ENCODE data around the gene SLC25A28.
"Not testable (repeated sequence)": the region's sequence is repeated elsewhere in the genome, so short reads cannot be mapped to it uniquely, and the experiment has no call there.

SLC25A28 gene

DNA sequence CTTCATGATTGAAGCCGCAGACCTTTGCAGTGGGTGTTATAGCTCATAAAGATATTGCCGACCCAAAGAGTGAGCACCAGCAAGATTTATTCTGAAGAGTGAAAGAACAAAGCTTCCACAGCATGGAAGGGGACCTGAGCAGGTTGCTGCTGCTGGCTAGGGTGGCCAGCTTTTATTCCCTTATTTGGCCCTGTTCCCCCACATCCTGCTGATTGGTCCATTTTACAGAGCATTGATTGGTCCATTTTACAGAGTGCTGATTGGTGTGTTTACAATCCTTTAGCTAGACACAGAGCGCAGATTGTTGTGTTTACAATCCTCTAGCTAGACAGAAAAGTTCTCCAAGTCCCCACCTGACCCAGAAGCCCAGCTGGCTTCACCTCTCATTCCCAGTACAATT lies 4.9 kb upstream of the SLC25A28 start:
- not testable (repeated sequence) for DNase-seq

DNA sequence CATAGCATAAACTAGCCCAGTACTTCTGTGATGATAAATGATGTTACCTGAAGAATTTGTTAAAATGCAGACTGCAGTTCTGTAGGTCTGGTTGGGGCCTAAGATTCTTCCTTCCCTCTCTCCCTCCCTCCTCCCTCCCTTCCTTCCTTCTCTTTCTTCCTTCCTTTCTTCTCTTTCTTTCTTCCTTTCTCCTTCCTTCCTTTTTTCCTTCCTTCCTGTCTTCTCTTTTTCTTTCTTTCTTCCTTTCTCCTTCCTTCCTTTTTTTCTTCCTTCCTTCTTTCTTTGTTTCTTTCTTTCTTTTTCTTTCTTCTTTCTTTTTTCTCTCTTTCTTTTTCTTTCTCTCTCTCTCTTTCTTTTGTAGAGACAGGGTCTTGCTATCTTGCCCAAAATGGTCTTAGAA lies 3.7 kb upstream of the SLC25A28 start:
- no peak for DNase-seq

DNA sequence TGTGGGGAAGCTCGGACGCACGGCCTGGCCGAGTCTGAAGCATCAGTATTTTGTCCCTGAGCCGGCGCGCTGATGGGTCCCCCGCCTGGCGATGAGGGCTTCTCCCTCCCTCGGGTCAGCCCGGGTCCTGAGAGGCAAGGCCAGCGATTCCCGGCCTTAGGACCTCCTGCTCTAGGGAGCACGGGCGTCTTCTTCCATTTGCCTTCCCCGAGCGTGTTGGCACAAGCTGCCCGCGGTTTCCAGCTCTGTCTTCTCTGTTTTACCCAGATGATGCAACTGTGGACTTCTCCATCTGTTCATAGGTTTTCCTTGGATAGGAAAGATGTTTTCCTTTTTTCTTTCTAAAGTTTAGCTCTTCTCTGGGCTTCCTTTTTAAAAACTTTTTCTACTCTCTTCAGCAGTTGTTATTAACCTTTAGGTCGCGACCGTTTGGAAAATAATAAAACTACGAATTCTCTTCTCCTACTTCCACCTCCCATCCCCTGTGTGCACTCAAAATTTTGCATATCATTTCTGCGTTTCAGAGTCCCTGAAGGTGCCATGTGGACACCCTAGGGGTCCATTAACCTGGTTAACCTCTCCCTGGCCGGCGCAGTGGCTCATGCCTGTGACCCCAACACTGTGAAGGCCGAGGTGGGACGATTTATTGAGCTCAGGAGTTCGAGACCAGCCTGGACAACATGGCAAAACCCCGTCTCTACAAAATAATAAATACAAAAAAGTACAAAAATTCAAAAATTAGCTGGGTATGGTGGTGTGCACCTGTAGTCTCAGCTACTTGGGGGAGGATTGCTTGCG lies 1.4 kb upstream of the SLC25A28 start:
- no peak for DNase-seq

DNA sequence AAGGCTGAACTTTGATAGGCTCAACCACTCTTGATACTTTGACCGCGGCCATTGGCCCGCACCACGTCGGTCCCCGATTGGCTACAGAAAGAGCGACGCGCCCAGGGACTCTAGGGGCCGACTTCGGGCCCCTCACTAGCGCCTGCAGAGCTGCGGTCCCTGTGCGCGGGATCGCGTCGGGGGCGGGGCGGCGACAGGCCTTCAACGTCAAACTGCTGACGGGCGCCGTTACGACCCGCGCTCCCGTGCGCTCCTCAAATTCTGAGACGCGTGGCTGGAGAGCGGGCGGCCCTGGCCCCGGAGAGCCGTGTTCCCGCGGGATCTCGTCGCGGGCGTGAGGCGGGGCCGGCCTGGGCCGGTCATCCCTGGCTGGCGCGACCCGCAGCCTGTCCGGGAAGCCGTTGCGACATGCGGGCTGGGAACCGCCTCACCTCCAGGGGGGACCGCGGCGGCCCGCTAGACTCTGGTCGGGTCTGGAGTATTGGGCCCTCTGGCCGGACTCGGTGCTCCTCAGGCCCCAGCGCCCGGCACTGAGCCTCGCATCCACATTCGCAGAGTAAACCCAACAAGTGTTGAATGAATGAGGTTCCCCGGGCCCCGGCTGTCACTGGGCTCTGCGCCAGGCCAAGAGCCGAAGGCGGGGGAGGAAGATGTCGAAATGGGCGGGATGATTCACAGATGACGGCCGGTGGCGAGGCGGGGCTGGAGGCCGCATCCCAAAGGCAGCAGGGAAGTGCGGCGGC lies 643 bp upstream of the SLC25A28 start:
- peak; percentile 90 for DNase-seq

DNA sequence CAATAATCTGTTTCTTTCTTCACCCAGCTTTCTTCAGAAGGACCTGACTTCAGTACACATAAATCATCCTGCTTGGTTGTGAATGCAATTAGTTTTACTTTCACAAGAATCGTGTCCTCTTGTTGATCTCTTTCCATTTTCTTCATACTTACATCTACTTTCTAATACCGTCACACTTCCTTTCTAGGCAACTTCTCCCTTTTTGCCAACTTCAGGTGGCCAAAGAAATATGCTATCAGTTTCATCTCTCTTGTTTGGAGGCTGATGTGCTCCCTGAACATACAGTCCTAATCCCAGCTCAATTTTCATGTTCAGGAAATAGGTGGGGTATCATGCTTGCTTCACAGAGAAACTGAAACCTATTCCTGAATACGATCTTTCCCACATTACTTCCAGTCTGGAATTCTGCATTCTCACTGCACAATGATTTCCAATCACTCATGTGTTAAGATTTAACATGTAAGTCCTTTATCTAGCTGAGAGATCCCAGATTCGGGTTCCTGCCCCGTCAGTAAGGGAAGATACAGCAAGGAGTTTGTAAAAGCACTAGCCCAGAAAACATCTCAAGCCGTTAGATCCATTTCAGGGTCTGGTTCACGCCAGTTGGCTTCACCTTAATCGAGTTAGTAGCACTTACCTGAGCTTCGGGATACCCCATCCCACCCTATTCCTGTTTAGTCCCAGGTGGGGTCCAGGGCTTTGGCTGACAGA lies 994 bp downstream of the SLC25A28 start:
- DNase-seq: no peak

DNA sequence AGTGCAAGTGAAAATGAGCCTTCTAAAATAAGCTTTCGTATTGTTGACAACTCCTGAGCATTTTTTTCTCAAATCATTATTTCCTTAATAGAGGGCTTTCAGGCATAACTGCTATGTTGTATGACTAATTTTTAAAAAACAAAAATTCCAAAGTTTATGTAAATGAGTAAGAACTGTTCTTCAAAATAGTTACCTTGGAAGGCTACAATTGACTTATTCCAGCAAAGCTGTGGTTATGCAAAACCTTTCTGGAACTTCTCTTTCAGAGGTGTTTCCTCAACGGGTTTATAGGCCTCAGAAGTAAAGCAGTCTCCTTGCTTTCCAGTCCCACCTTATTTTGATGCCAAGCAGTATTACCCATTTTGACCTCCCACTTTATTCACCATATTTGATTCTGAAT lies 2.5 kb downstream of the SLC25A28 start:
- DNase-seq: no peak

DNA sequence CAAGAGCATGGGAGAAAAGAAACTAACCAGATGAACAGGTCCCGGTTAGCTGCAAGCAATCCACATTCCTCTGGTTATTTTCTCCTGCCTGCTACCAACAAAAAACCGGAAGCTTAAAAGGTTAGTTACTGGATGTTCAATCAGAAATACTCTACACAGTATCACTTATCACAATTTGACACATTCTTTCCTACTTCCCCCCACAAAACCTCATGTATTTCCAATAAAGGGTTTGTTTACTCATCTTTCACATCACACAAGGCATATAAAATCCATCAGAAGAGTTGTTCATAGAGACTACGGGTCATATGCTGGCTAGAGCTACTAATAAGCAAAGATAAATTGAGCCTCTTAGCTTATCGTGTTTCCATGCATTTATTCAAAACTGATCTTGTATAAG lies 4.8 kb downstream of the SLC25A28 start:
- no peak for DNase-seq

DNA sequence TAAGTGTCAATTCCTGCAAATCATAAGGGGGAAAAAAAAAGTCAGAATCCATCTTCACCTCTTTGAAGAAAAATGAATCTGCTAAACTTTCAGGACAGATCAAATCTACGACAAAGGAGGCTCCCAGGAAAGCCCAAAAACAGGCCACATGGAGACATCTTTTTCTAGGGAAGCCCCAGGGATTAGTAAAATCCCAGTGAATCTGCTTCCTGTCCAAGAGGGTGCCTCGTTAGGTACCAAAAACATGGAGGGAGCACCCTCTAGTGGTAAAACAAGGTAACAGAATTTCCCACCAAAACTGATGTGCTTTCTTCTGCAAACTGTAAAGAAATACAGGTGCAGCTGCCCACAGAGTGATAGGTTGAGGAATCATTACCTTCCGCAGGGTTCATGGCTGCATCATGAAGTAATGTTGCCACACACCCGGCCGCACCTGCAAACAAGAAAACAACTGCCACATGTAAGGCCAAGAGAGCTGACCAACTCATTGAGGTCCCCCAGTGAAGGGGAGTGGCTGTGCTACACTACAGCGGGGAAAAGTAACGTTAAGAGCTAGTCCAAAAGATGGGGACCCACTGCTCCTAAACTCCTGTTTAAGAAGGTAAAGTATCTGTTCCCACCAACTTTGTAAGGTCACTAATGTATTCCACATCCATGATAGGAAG lies 7.9 kb downstream of the SLC25A28 start:
- no peak for DNase-seq

DNA sequence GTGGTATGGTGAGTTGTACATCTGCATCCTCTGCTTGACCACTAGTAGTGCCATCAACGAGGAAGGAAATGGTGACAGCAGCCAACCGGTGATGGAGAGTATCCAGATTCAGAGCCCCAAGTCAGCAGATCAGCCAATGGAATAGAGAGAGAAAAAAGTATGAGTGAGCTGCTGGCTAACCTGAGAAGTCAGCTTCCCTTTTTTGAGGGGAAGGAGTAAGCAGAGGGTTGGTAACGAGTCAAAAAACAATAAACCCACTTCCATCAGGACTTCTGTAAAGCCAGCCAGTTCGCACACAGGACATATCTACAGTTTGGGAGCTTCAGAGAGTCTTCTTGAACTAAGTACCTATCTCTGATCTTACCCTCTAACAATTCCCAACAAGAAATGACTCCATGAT lies 8.9 kb downstream of the SLC25A28 start:
- no peak for DNase-seq

DNA sequence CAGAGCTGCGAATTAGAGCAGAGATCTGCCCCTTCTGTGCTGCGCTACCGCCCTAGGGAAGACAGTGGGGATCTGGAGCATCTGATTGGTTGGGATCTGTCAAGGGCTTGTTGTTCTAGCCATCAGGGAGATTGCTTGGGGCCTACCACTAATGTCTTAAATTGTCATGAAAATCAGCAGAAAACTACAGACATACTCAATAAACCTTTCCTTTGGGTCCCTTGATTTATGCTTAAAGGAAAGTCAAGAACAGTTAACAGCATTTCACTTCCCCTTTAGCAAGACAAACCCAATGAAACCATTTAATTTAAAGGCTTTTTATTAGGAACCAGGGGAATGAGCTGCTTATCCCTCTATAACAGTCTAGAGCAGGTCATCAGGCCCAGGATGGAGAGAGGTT lies 10.0 kb downstream of the SLC25A28 start:
- no peak for DNase-seq

DNA sequence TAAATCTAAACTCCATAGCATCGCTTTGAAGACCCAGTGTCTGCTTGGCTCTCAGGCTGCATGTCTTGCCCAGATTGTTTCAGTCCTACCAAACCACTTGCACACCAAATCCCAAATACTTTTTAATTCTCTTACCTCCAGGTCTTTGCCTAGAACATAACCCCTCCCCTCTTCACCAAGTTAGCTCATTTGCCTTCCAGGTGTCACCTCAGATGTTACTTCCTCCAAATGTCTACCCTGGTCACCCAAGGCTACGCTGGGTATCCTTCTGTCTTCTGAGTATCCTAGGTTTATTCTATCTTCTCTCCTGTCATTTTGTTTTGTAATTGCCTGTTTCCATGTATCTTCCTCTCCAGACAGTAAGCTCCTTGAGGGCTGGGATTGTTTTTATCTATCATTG lies 11.1 kb downstream of the SLC25A28 start:
- DNase-seq: no peak

DNA sequence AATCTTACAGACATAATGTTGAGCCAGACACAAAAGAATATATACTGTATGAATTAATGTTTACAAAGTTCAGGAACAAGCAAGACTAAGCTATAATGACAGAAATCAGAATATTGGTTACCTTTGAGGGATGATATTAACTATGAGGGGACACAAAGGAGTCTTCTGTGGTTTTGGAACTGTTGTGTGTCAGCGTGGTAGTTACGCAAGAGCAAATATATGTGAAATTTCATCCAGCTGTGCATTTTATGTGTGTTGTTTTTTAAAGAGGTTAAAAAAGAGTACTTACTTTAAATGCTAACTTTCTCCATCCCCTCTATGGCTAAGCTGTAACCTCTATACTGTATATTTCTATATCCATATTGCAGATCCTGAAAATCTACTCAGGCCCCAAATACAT lies 14.9 kb downstream of the SLC25A28 start:
- DNase-seq: no peak

DNA sequence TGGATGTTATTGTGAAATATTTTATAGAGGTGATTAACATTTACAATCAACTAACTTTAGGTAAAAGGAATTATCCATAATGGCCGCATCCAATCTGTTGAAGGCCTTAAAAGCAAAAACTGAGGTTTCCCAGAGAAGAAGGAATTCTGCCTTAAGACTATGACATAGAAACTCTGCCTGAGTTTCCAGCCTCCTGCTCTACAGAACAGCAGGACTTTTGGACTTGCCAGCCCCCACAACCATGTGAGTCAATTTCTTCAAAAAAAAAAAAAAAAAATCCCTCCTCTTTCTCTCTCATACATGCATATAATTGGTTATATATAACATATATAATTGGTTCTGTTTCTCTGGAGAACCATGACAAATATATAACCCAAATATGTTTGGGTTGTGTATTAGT lies 15.4 kb downstream of the SLC25A28 start:
- no peak for DNase-seq

DNA sequence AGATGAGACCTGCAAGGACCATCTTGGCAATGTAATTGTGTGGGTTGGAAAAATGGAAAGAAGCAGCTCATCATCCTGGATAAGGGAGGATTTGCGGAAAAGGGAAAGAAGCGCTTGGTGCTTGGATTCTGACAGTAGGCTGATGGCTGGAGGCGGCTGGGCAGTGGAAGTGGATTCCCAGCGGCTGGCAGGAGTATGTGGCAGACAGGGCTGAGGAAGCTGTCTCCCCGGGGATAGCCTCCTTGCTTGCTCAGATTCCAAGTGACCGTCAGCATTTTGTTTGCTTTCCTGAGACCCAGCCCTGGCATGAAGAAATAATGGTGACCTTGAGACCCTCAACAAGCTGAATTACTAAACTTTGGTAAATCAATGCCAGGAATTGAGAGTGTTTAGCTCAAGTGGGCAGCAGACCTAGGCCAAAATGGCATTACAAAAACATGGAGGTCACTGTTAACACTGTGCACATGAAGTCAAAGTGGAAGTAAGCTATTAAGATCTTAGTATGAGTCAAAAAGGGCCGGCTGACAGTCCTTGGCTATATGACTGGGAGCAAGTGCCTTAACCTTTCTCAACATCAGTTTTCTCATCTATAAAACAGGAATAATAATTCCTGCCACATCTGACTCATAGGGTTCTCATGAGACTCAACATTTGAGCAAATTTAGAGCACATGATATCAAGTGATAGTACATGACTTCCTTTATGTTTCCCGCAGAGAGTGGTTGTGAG lies 21.3 kb downstream of the SLC25A28 start:
- DNase-seq: no peak

DNA sequence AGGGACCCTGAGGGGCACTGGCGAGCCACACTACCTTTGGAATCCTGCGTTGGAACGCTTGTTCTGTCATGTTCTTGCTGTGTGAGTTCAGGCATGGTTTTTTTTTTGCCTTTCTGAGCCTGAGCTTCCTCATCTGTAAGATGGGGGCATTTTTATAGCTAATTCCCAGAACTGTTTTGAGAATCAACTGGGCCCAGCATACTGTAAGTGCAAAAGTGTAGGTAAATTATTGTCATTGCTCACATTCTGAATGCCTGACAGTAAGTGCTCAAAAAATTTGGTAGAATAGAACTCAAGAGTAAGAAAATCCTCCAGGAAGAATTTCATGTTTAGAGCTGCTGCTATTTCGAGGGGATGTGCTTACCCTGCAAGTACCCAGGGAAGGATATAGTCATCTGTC lies 22.2 kb downstream of the SLC25A28 start:
- no peak for DNase-seq

DNA sequence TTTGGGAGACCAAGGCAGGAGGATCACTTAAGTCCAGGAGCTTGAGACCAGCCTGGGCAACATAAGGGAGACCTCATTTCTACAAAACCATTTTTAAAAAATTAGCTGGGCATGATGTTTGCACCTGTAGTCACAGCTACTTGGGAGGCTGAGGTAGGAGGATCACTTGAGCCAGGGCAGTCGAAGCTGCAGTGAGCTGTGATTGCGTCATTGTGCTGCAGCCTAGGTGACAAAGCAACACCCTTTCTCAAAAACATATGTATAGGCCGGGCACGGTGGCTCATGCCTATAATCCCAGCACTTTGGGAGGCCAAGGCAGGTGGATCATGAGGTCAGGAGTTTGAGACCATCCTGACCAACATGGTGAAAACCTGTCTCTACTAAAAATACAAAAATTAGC lies 23.5 kb downstream of the SLC25A28 start:
- DNase-seq: not testable (repeated sequence)

DNA sequence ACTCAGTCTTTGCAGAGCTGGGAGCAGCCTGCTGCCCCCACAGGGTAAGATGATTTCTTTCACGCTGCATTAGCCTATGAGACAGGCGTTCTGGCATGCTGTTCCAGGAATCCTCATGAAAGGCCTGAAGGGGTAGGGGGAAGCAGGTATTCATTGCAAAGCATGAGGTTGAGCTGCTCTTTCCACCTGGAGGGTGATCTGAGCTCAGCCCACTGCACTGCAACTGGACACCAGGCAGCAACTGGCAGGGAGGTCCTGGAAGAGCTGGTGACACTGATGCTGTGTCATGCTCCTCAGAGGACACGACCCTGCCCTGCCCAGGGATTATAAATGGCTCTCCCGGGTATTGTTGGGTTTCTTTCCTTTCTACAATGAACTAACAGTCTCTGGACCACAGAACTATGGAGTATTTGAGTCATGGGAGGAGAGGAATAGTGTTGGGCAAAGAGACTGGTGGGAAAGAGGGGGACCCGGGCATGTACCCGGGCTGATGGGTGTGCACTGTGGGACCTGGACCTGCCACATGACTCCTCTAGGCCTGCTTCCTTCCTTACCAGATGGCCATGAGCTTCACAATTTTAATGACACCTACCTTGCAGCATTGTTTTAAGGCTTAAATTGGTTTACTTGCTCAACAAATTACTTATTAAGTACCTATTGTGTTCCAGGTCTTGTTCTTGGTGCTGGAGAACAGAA lies 24.3 kb downstream of the SLC25A28 start:
- DNase-seq: no peak

DNA sequence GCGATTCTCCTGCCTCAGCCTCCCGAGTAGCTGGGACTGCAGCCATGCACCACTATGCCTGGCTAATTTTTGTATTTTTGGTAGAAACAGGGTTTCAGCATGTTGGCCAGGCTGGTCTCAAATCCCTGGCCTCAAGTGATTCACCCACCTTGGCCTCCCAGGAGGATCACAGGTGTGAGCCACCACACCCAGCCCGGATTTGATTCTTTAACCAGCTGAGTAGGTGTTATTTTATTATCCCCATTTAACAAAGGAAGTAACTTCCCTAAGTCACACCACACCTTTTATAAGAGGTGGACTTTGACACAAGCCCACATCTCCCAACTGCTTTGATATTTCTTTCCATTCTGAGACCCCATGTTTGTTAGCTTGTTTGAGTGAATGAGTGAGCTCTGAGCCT lies 25.0 kb downstream of the SLC25A28 start:
- no peak for DNase-seq

DNA sequence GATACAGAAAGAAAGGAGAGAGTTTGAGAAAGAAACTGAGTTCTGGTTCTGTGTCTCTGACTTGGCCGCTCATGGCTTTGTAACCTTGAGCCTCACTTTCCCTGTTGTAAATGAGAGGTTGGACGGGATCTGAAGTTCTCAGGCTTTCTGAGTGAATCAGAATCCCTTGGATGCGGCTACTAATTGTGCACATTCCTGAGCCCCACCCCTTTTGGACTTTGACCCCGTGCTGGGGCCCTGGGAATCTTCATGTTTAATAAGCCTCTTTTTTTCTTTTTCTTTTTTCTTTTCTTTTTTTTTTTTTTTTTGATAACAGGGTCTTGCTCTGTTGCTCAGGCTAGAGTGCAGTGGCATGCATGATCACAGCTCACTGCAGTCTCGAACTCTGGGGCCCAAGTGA lies 26.9 kb downstream of the SLC25A28 start:
- DNase-seq: no peak

DNA sequence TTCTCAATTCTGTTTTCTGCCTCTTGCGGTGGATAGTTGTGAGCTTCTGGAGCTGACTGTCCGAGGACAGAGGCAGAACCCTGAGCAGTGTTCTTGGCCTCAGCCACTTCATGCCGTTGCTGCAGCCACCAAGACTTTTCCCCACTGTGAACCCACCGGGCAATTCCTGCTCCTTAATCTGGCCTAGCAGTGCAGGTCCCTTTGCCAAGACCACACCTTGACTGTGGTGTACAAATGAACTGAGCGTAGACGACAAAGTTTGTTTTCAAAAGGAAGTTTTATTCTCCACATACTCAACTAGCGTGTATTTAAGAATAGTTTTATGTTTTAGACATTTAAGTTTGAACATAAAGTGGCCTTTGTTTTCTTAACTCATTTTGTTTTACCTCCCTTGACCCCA lies 29.4 kb downstream of the SLC25A28 start:
- no peak for DNase-seq

DNA sequence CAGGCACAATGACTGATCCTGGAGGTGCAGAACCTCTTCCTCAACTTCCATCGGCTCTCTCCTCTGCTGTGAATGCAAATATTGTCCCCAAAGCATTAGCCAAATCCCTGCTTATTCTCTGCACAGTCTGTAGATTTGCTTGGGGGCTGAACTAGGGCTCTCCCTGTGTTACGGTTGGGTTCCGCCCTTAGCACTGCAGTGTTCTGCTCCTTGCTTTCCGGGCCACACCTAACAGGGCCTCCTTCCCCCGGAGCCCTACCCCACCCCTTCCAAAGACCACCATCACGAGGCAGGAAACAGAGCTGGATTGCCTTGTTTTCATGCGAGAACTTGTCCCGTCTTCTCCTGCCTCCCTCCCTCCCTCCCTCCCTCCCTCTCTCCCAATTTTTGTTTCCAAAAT lies 36.6 kb downstream of the SLC25A28 start:
- no peak for DNase-seq

DNA sequence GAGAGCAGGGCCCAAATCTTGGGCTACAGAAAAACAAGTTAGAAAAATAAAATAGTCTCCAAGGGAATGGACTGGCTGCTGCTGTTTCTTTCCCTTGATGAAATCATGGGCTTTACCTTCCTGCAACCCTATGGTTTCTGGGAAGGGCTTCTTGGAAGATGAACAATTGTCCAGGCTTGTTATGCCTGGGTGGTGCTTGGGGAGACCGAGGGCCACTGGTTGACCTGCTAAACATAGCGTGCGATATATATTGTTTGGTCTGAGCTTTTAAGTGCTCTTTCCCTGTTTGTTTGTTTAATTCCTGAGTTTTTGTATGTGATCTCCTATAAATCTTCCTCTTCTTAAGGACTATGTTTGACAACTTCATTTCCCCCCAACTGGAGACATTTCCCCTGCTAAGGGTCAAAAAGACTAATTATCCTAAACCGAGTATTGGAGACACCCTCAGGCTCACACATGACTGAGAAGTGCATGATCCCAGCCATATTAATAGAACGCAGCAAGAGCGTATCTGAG lies 37.9 kb downstream of the SLC25A28 start:
- DNase-seq: no peak

Measured in stimulated activated CD8-positive, alpha-beta memory T cell treated with anti-CD3 and anti-CD28 coated beads, Interleukin-4, amount 100 ng/mL, for 48 hours (primary cell).